Lower leg skin (tissue), 3 donors: ENCODE data around the gene NR5A2.

ENCODE experiments used
- CTCF ChIP-seq, 3 donors: fragments of 450-650 bp; IDR thresholded peaks; one replicate each; pipeline ENCODE4 v1.5.1; 2016; ENCODE audit warnings: antibody characterized with exemption in 3 of 3, mild to moderate bottlenecking in 3 of 3, moderate library complexity in 2 of 3
- POLR2A ChIP-seq, 2 donors: fragments of 450-650 bp; IDR thresholded peaks; one replicate each; pipeline ENCODE4 v1.6.1; 2016 to 2017; ENCODE audit warnings: antibody characterized with exemption in 2 of 2, mild to moderate bottlenecking in 1 of 2, moderate library complexity in 1 of 2

- no peak for TF ChIP-seq CTCF (IDR thresholded peaks at IDR 0.05)
- TF ChIP-seq POLR2A (IDR thresholded peaks at IDR 0.05), result no peak
These were observed 151.7 kb downstream of the NR5A2 start for GRCh38 chr1:200179126-200179780.
